ENCODE measurements around the gene PLCG1.

- TF ChIP-seq CTCF (IDR thresholded peaks at IDR 0.05; ENCODE audit: control extremely low read depth in 1 of 3, insufficient read depth in 1 of 3, low read depth in 1 of 3, low read length in 3 of 3) (no peak), KDM1A (IDR thresholded peaks at IDR 0.05; ENCODE audit: borderline replicate concordance, low read length) (no peak), SIN3A (conservative IDR thresholded peaks at IDR 0.05 in 1 of 2, IDR thresholded peaks at IDR 0.05 in 1 of 2; ENCODE audit: low read depth in 1 of 2, low read length in 2 of 2) (no peak), KDM4A (IDR thresholded peaks at IDR 0.05; ENCODE audit: low read depth, low read length, severe bottlenecking) (no peak), HDAC2 (IDR thresholded peaks at IDR 0.05; ENCODE audit: borderline replicate concordance in 1 of 2, low read depth in 2 of 2, low read length in 2 of 2) (no peak), CHD1 (IDR thresholded peaks at IDR 0.05; ENCODE audit: low read depth, low read length) (no peak), JUN (IDR thresholded peaks at IDR 0.05; ENCODE audit: low read depth, low read length) (no peak), RNF2 (IDR thresholded peaks at IDR 0.05; ENCODE audit: borderline replicate concordance, low read depth, low read length, missing control alignments, poor library complexity, severe bottlenecking) (no peak)
- TF ChIP-seq, protein P1, sequence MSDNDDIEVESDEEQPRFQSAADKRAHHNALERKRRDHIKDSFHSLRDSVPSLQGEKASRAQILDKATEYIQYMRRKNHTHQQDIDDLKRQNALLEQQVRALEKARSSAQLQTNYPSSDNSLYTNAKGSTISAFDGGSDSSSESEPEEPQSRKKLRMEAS (IDR thresholded peaks at IDR 0.05) = no peak
- TF ChIP-seq, protein P2, sequence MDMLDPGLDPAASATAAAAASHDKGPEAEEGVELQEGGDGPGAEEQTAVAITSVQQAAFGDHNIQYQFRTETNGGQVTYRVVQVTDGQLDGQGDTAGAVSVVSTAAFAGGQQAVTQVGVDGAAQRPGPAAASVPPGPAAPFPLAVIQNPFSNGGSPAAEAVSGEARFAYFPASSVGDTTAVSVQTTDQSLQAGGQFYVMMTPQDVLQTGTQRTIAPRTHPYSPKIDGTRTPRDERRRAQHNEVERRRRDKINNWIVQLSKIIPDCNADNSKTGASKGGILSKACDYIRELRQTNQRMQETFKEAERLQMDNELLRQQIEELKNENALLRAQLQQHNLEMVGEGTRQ (IDR thresholded peaks at IDR 0.05; ENCODE audit: low read length) = no peak
Measured at GRCh38 chr20:41098703-41099250, 38.6 kb upstream of the PLCG1 start.
